ENCODE measurements around the gene TSHZ1.

TSHZ1 gene

GRCh38 chr18:75162467-75162866 is 48.1 kb upstream of the TSHZ1 start:
- H3K27me3 ChIP-seq (ENCODE audit: insufficient read depth, low read length, poor library complexity, severe bottlenecking) = no peaks in the 10 kb centered on the region
- no peak overlapping the region for H3K4me3 ChIP-seq (ENCODE audit: low read length, poor library complexity, severe bottlenecking)
- H3K9ac ChIP-seq (ENCODE audit: low read depth, low read length, poor library complexity, severe bottlenecking) = no peak overlapping the region
- H3F3A ChIP-seq (ENCODE audit: low read depth) = no peaks in the 10 kb centered on the region
- no peak overlapping the region for H3K4me2 ChIP-seq (ENCODE audit: low read depth, low read length, poor library complexity, severe bottlenecking)
- H4K20me1 ChIP-seq (ENCODE audit: insufficient read depth, low read length, poor library complexity, severe bottlenecking) = no peaks in the 10 kb centered on the region
- no peak for TF ChIP-seq EZH2phosphoT487 (IDR thresholded peaks at IDR 0.05; ENCODE audit: borderline replicate concordance)
- no peak for TF ChIP-seq CTCF (conservative IDR thresholded peaks at IDR 0.05; ENCODE audit: low read length)
- H3K79me2 ChIP-seq (ENCODE audit: insufficient read depth, low read length) = no peaks in the 10 kb centered on the region
- no peaks in the 10 kb centered on the region for H3K36me3 ChIP-seq (ENCODE audit: insufficient read depth, low read length)
- H3K9me3 ChIP-seq (ENCODE audit: insufficient read depth, low read depth, low read length) = no peaks in the 10 kb centered on the region
- peaks cover 14% of the 10 kb centered on the region for H3K4me1 ChIP-seq (ENCODE audit: insufficient read depth, low read length, poor library complexity, severe bottlenecking)
- H3K9me2 ChIP-seq (replicated peaks; ENCODE audit: low read depth, low read length) = no peaks in the 10 kb centered on the region
- peak overlapping the region; percentile 98 for H2AFZ ChIP-seq (ENCODE audit: low read length)

- H3F3A ChIP-seq (ENCODE audit: low read depth) = no peaks in the 10 kb centered on the region
- H3K4me1 ChIP-seq (ENCODE audit: insufficient read depth, low read length, poor library complexity, severe bottlenecking) = peaks cover 14% of the 10 kb centered on the region
- H4K20me1 ChIP-seq (ENCODE audit: insufficient read depth, low read length, poor library complexity, severe bottlenecking) = no peaks in the 10 kb centered on the region
- no peaks in the 10 kb centered on the region for H3K9me2 ChIP-seq (replicated peaks; ENCODE audit: low read depth, low read length)
- H3K4me2 ChIP-seq (ENCODE audit: low read depth, low read length, poor library complexity, severe bottlenecking) = no peak overlapping the region
- H3K4me3 ChIP-seq (ENCODE audit: low read length, poor library complexity, severe bottlenecking) = no peak overlapping the region
- H3K36me3 ChIP-seq (ENCODE audit: insufficient read depth, low read length) = no peaks in the 10 kb centered on the region
- H3K9ac ChIP-seq (ENCODE audit: low read depth, low read length, poor library complexity, severe bottlenecking) = no peak overlapping the region
- no peak for TF ChIP-seq EZH2phosphoT487 (IDR thresholded peaks at IDR 0.05; ENCODE audit: borderline replicate concordance)
- no peak for TF ChIP-seq CTCF (conservative IDR thresholded peaks at IDR 0.05; ENCODE audit: low read length)
- no peaks in the 10 kb centered on the region for H3K9me3 ChIP-seq (ENCODE audit: insufficient read depth, low read depth, low read length)
- H3K79me2 ChIP-seq (ENCODE audit: insufficient read depth, low read length) = no peaks in the 10 kb centered on the region
- no peak overlapping the region for H2AFZ ChIP-seq (ENCODE audit: low read length)
- H3K27me3 ChIP-seq (ENCODE audit: insufficient read depth, low read length, poor library complexity, severe bottlenecking) = no peaks in the 10 kb centered on the region
These were observed 47.6 kb upstream of the TSHZ1 start for GRCh38 chr18:75162978-75163377.

GRCh38 chr18:75163736-75164135 is 46.9 kb upstream of the TSHZ1 start:
- no peaks in the 10 kb centered on the region for H3K79me2 ChIP-seq (ENCODE audit: insufficient read depth, low read length)
- no peak overlapping the region for H3K9ac ChIP-seq (ENCODE audit: low read depth, low read length, poor library complexity, severe bottlenecking)
- no peak overlapping the region for H2AFZ ChIP-seq (ENCODE audit: low read length)
- no peaks in the 10 kb centered on the region for H3K36me3 ChIP-seq (ENCODE audit: insufficient read depth, low read length)
- no peaks in the 10 kb centered on the region for H3K27me3 ChIP-seq (ENCODE audit: insufficient read depth, low read length, poor library complexity, severe bottlenecking)
- no peak overlapping the region for H3K4me3 ChIP-seq (ENCODE audit: low read length, poor library complexity, severe bottlenecking)
- H3K4me2 ChIP-seq (ENCODE audit: low read depth, low read length, poor library complexity, severe bottlenecking) = no peak overlapping the region
- no peaks in the 10 kb centered on the region for H3F3A ChIP-seq (ENCODE audit: low read depth)
- no peaks in the 10 kb centered on the region for H3K9me3 ChIP-seq (ENCODE audit: insufficient read depth, low read depth, low read length)
- no peak for TF ChIP-seq CTCF (conservative IDR thresholded peaks at IDR 0.05; ENCODE audit: low read length)
- TF ChIP-seq EZH2phosphoT487 (IDR thresholded peaks at IDR 0.05; ENCODE audit: borderline replicate concordance) = no peak
- peaks cover 14% of the 10 kb centered on the region for H3K4me1 ChIP-seq (ENCODE audit: insufficient read depth, low read length, poor library complexity, severe bottlenecking)
- no peaks in the 10 kb centered on the region for H3K9me2 ChIP-seq (replicated peaks; ENCODE audit: low read depth, low read length)
- H4K20me1 ChIP-seq (ENCODE audit: insufficient read depth, low read length, poor library complexity, severe bottlenecking) = no peaks in the 10 kb centered on the region
